ENCODE data around the gene PHF1.

The PHF1 gene

DNA sequence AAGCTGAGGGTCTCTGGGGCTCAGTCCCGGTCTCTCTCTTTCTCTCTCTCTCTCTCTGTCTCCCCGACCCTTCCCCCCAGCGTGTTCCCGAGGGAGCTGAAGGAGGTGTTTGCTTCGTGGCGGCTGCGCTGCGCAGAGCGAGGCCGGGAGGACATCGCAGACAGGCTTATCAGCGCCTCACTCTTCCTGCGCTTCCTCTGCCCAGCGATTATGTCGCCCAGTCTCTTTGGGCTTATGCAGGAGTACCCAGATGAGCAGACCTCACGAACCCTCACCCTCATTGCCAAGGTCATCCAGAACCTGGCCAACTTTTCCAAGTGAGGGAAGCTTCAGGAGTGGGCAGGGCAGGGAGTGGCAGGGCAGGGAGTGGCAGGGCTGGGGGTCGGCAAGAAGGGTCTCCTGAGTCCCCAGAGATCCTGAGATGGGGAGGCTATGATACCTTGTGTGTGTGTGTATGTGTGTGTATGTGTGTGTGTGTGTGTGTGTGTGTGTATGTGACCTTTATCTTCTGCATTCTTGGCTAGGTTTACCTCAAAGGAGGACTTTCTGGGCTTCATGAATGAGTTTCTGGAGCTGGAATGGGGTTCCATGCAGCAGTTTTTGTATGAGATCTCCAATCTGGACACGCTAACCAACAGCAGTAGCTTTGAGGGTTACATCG is 30.0 kb downstream of the PHF1 start:
- Histone ChIP-seq H3K4me3 (ENCODE audit: control insufficient read depth in 1 of 7, extremely low read depth in 1 of 7, insufficient read depth in 4 of 7, low read depth in 2 of 7, low read length in 6 of 7) (no peak overlapping the region), H3K4me1 (ENCODE audit: control extremely low read depth in 1 of 4, control insufficient read depth in 4 of 4, insufficient read depth in 4 of 4, low read length in 3 of 4) (no peaks in the 10 kb centered on the region), H3K27ac (ENCODE audit: insufficient read depth in 1 of 2, low read depth in 1 of 2, low read length in 2 of 2, poor library complexity in 1 of 2, severe bottlenecking in 2 of 2) (no peak overlapping the region), H3K36me3 (ENCODE audit: control insufficient read depth in 4 of 4, insufficient read depth in 4 of 4, low read length in 3 of 4) (peaks cover 11 to 89% (median 65%) of the 10 kb centered on the region in 4 experiments), H3K9me3 (ENCODE audit: control extremely low read depth in 1 of 5, control insufficient read depth in 4 of 5, insufficient read depth in 2 of 5, low read depth in 1 of 5, low read length in 4 of 5) (no peaks in the 10 kb centered on the region), H3K27me3 (replicated peaks in 2 of 5; ENCODE audit: control insufficient read depth in 4 of 5, insufficient read depth in 5 of 5, low read length in 4 of 5) (no peaks in the 10 kb centered on the region)
- DNase-seq: no peak
- WGBS (ENCODE audit: insufficient coverage): 90% methylated on average over 18 of the region's 19 CpGs
- ChIA-PET CTCF (interaction anchor here (0.9 to 1.1 kb wide), 4 partner anchors 9 to 12 kb away, joined by 3 to 4 read pairs (median 4); no protein-coding TSS in a partner anchor), POLR2A (no interaction called here)

- Histone ChIP-seq H3K27ac (ENCODE audit: insufficient read depth in 1 of 2, low read depth in 1 of 2, low read length in 2 of 2, poor library complexity in 1 of 2, severe bottlenecking in 2 of 2) (no peak overlapping the region), H3K4me3 (ENCODE audit: control insufficient read depth in 1 of 7, extremely low read depth in 1 of 7, insufficient read depth in 4 of 7, low read depth in 2 of 7, low read length in 6 of 7) (no peak overlapping the region), H3K9me3 (ENCODE audit: control extremely low read depth in 1 of 5, control insufficient read depth in 4 of 5, insufficient read depth in 2 of 5, low read depth in 1 of 5, low read length in 4 of 5) (no peaks in the 10 kb centered on the region), H3K36me3 (ENCODE audit: control insufficient read depth in 4 of 4, insufficient read depth in 4 of 4, low read length in 3 of 4) (peaks cover 9 to 89% (median 64%) of the 10 kb centered on the region in 4 experiments), H3K27me3 (replicated peaks in 2 of 5; ENCODE audit: control insufficient read depth in 4 of 5, insufficient read depth in 5 of 5, low read length in 4 of 5) (no peaks in the 10 kb centered on the region), H3K4me1 (ENCODE audit: control extremely low read depth in 1 of 4, control insufficient read depth in 4 of 4, insufficient read depth in 4 of 4, low read length in 3 of 4) (no peaks in the 10 kb centered on the region)
- 96% methylated on average over 5 of the region's 9 CpGs for WGBS (ENCODE audit: insufficient coverage)
- ChIA-PET CTCF (interaction anchor here (0.9 to 1.1 kb wide), 3 partner anchors 8 to 12 kb away, joined by 3 to 4 read pairs (median 3); no protein-coding TSS in a partner anchor), POLR2A (no interaction called here)
- no peak for DNase-seq
Measured at GRCh38 chr6:33441457-33441856, 30.6 kb downstream of the PHF1 start.

- POLR2A ChIA-PET: no interaction called here
- no peak for DNase-seq
- Histone ChIP-seq H3K27ac (ENCODE audit: insufficient read depth in 1 of 2, low read depth in 1 of 2, low read length in 2 of 2, poor library complexity in 1 of 2, severe bottlenecking in 2 of 2) (no peak overlapping the region), H3K4me3 (ENCODE audit: control insufficient read depth in 1 of 7, extremely low read depth in 1 of 7, insufficient read depth in 4 of 7, low read depth in 2 of 7, low read length in 6 of 7) (no peak overlapping the region), H3K9me3 (ENCODE audit: control extremely low read depth in 1 of 5, control insufficient read depth in 4 of 5, insufficient read depth in 2 of 5, low read depth in 1 of 5, low read length in 4 of 5) (no peaks in the 10 kb centered on the region), H3K27me3 (replicated peaks in 2 of 5; ENCODE audit: control insufficient read depth in 4 of 5, insufficient read depth in 5 of 5, low read length in 4 of 5) (no peaks in the 10 kb centered on the region), H3K36me3 (ENCODE audit: control insufficient read depth in 4 of 4, insufficient read depth in 4 of 4, low read length in 3 of 4) (peaks cover 9 to 88% (median 64%) of the 10 kb centered on the region in 4 experiments), H3K4me1 (ENCODE audit: control extremely low read depth in 1 of 4, control insufficient read depth in 4 of 4, insufficient read depth in 4 of 4, low read length in 3 of 4) (no peaks in the 10 kb centered on the region)
- CTCF ChIA-PET: no interaction called here
- 97% methylated on average over 8 of the region's 8 CpGs for WGBS (ENCODE audit: insufficient coverage)
Measured at GRCh38 chr6:33442283-33442682, 31.5 kb downstream of the PHF1 start.

- Histone ChIP-seq H3K36me3 (ENCODE audit: control insufficient read depth in 4 of 4, insufficient read depth in 4 of 4, low read length in 3 of 4) (peaks cover 11 to 88% (median 61%) of the 10 kb centered on the region in 4 experiments), H3K27me3 (replicated peaks in 2 of 5; ENCODE audit: control insufficient read depth in 4 of 5, insufficient read depth in 5 of 5, low read length in 4 of 5) (no peaks in the 10 kb centered on the region), H3K9me3 (ENCODE audit: control extremely low read depth in 1 of 5, control insufficient read depth in 4 of 5, insufficient read depth in 2 of 5, low read depth in 1 of 5, low read length in 4 of 5) (no peaks in the 10 kb centered on the region), H3K27ac (ENCODE audit: insufficient read depth in 1 of 2, low read depth in 1 of 2, low read length in 2 of 2, poor library complexity in 1 of 2, severe bottlenecking in 2 of 2) (no peak overlapping the region), H3K4me1 (ENCODE audit: control extremely low read depth in 1 of 4, control insufficient read depth in 4 of 4, insufficient read depth in 4 of 4, low read length in 3 of 4) (no peaks in the 10 kb centered on the region), H3K4me3 (ENCODE audit: control insufficient read depth in 1 of 7, extremely low read depth in 1 of 7, insufficient read depth in 4 of 7, low read depth in 2 of 7, low read length in 6 of 7) (no peak overlapping the region)
- ChIA-PET POLR2A (no interaction called here), CTCF (no interaction called here)
- DNase-seq: no peak
- WGBS (ENCODE audit: insufficient coverage): 98% methylated on average over 11 of the region's 17 CpGs
Measured at GRCh38 chr6:33443025-33443424, 32.2 kb downstream of the PHF1 start.

DNA sequence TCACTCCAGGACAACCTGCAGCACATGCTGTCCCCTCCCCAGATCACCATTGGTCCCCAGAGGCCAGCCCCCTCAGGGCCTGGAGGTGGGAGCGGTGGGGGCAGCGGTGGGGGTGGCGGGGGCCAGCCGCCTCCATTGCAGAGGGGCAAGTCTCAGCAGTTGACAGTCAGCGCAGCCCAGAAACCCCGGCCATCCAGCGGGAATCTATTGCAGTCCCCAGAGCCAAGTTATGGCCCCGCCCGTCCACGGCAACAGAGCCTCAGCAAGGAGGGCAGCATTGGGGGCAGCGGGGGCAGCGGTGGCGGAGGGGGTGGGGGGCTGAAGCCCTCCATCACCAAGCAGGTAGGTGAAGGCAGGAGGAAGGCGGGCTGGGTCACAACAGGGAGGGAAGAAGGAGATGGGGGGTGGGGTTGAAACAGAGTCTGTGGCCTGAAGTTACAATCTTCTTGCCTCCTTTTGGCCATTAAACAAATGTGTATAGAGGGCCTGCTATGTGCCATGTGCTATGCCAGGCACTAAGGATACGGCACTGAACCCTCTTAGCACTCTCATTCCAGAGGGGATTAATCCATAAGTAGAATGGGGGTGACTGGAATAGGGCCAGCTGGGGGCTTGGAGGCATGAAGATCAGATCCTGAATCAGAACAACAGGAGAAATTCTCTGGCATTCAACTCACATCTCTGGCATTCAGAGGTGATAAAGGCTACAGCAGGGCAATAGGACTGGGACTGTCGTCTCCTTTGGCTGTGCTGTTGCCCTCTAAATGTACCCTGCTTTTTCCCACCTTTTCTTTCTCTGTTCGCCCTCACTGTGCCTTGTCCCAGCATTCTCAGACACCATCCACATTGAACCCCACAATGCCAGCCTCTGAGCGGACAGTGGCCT is 33.0 kb downstream of the PHF1 start:
- no peak for DNase-seq
- POLR2A ChIA-PET: interaction anchor here (0.5 kb wide), 1 partner anchor 100 kb away, joined by 4 read pairs; no protein-coding TSS in a partner anchor
- H3K4me1 ChIP-seq (ENCODE audit: control extremely low read depth in 1 of 4, control insufficient read depth in 4 of 4, insufficient read depth in 4 of 4, low read length in 3 of 4): no peaks in the 10 kb centered on the region
- no peaks in the 10 kb centered on the region for H3K27me3 ChIP-seq (replicated peaks in 2 of 5; ENCODE audit: control insufficient read depth in 4 of 5, insufficient read depth in 5 of 5, low read length in 4 of 5)
- peaks cover 11 to 88% (median 58%) of the 10 kb centered on the region in 4 experiments for H3K36me3 ChIP-seq (ENCODE audit: control insufficient read depth in 4 of 4, insufficient read depth in 4 of 4, low read length in 3 of 4)
- CTCF ChIA-PET: interaction anchor here (1.4 to 2.5 kb wide), 2 partner anchors 14 to 26 kb away, joined by 3 to 9 read pairs; partner anchors contain the start of gene CUTA
- no peak overlapping the region for H3K4me3 ChIP-seq (ENCODE audit: control insufficient read depth in 1 of 7, extremely low read depth in 1 of 7, insufficient read depth in 4 of 7, low read depth in 2 of 7, low read length in 6 of 7)
- no peaks in the 10 kb centered on the region for H3K9me3 ChIP-seq (ENCODE audit: control extremely low read depth in 1 of 5, control insufficient read depth in 4 of 5, insufficient read depth in 2 of 5, low read depth in 1 of 5, low read length in 4 of 5)
- no peak overlapping the region for H3K27ac ChIP-seq (ENCODE audit: insufficient read depth in 1 of 2, low read depth in 1 of 2, low read length in 2 of 2, poor library complexity in 1 of 2, severe bottlenecking in 2 of 2)
- 91% methylated on average over 7 of the region's 18 CpGs for WGBS (ENCODE audit: insufficient coverage)

GRCh38 chr6:33445119-33445603 is 34.3 kb downstream of the PHF1 start:
- ChIA-PET CTCF (interaction anchor here (1.4 to 2.5 kb wide), 2 partner anchors 15 to 27 kb away, joined by 3 to 9 read pairs; partner anchors contain the start of gene CUTA), POLR2A (no interaction called here)
- Histone ChIP-seq H3K4me1 (ENCODE audit: control extremely low read depth in 1 of 4, control insufficient read depth in 4 of 4, insufficient read depth in 4 of 4, low read length in 3 of 4) (peaks cover 0 to 2% (median 0%) of the 10 kb centered on the region in 4 experiments), H3K27me3 (replicated peaks in 2 of 5; ENCODE audit: control insufficient read depth in 4 of 5, insufficient read depth in 5 of 5, low read length in 4 of 5) (no peaks in the 10 kb centered on the region), H3K4me3 (ENCODE audit: control insufficient read depth in 1 of 7, extremely low read depth in 1 of 7, insufficient read depth in 4 of 7, low read depth in 2 of 7, low read length in 6 of 7) (no peak overlapping the region), H3K27ac (ENCODE audit: insufficient read depth in 1 of 2, low read depth in 1 of 2, low read length in 2 of 2, poor library complexity in 1 of 2, severe bottlenecking in 2 of 2) (no peak overlapping the region), H3K36me3 (ENCODE audit: control insufficient read depth in 4 of 4, insufficient read depth in 4 of 4, low read length in 3 of 4) (peaks cover 11 to 87% (median 58%) of the 10 kb centered on the region in 4 experiments), H3K9me3 (ENCODE audit: control extremely low read depth in 1 of 5, control insufficient read depth in 4 of 5, insufficient read depth in 2 of 5, low read depth in 1 of 5, low read length in 4 of 5) (no peaks in the 10 kb centered on the region)
- 100% methylated on average over 3 of the region's 3 CpGs for WGBS (ENCODE audit: insufficient coverage)
- DNase-seq: no peak
